NCI-H2081 (cell line): Measurements from ENCODE around the gene CDK6.
"Not testable (repeated sequence)": the region's sequence is repeated elsewhere in the genome, so short reads cannot be mapped to it uniquely, and the experiment has no call there.

Experiments
- DNase-seq, 2 experiments: peaks; one replicate each; lab custom pipeline; 2025; lab: John Stamatoyannopoulos, UW

CDK6 gene

DNA sequence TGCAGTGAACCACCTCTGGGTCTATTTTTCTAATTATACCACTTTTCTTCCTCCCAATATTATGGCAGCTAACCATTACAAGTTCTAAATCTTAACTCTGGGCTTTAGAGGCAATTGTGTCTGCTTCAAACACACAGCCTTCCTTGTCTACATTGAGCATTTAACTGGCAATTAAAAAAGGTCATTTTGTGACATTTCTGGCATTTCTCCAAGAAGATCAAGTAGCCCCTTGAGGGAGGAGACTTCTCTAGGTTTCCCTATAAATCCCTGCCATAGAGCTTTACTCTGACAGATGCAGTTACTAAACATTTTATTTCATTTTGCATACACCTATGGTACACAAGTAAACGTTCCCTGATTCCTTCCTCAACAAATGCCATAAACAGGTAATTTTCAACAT lies 212.8 kb downstream of the CDK6 start:
- DNase-seq = no peak

DNA sequence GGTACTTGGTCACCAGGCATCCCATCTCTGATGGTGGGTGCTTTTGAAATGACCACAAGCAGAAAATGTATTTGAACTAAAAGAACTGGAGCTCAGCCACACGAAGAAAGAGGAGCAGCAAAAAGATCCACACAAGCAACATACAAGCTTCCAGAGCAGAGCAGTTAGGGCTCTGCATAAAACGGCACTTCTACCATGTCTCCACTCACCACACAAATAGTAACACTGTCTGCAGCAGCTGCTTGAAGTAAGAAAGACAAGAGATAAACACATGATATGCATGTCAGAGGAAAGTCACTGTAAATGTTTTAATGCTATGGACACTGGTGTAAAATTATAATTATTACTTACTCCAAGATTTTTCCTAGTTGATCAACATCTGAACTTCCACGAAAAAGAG lies 213.7 kb downstream of the CDK6 start:
- DNase-seq = no peak

DNA sequence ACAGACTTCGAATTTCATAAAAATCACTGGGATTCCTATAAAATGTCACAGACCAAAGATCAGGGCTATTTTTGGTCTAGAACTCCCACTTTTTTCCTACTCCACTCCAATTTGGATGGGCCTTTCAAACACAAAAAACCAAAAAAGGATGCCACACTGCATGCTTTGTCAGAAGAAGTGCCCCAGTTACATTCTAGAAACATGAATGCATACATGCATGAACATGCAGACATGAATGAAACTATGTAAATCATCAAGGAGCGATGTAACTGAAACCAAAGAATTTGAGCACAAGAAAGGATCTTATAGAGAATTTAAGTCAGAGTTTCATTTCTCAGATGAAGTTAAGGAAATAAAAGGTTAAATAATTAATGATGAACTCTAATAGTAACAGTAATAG lies 214.3 kb downstream of the CDK6 start:
- DNase-seq = no peak

DNA sequence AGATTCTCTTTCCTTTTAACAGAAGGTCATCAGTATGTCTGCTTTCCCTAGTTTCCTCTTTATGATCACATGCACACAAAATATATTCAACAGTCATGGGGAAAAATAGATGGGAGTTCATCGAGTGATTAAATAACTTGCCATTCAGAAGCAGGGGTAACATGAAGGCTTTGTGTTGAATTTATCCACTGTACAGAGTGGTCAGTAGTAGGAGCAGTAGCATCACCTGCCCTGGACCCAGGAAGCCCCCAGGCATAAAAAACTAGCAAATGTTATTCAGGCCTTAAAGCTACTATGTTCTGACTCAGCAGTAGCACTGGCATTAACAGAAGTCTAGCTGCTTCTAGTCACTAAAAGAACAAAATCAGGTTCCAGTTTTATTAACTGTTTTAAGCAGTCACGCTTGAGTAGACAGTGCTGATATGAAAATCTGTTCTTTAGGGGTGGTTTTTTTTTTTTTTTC lies 214.8 kb downstream of the CDK6 start:
- no peak for DNase-seq

DNA sequence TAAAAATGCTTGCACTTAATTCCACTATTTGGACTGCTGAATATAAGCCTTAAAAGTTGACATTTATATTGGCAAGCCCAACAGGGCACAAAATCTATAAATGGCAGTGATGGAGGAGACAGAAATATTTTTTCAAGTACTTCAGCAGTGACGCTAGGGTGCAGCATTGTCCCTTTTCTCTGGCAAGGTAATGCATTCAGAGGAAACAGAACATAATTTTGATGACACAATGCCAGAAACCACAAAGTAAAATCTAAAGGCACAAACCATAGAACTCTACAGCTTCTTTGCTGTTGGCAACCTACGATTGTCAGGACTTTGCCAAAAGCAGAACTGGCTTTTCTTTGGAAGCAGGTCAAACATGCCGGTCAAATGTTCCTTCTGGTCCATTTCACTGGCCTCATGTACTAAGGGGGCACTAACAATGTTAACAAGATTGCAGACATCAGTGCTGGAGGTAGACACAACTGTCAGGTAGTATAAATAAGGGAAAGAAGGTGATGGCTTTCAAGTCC lies 215.3 kb downstream of the CDK6 start:
- DNase-seq = peak; percentile 69 to 80

DNA sequence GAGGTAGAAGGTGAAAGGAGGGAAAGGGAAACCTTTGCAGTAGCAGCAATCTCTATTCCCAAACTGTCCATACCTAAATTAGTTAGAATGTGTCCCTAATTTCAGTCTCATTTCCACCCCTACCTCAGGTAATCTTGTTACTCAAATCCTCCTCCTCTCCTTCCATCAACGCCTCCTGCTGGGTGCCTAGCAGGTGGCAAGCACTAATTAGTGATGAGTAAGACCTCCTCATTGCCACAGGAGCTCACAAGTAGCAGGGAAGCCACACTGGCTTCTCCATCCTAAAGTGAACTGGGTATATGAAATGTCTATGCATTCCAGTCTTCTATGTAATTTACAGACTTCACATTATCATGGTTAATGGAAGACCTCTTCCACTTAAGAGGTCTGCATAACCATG lies 220.5 kb downstream of the CDK6 start:
- no peak for DNase-seq

DNA sequence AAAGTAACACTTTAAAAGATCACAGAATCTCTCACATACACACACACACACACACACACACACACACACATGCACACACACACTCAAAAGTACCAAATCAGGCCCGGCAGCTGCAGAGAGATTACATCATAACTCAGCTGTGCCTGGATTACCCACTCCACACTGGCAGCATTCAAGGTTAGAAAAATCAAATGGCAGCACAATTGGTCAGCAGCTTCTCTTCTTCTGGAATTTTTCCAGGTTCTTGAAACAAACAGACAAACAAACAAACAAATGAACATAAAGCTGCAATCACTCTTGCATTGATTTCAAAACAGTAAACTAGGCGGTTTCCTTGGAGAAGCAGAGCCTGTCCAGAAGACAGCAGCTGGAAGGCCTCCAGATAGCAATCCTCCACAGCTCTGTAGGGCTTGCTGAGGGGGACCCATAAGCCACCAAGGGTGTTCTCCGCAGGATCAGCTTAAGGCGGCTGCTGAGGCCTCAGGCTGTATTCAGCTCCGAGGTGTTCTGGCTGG lies 221.7 kb downstream of the CDK6 start:
- DNase-seq = no peak

DNA sequence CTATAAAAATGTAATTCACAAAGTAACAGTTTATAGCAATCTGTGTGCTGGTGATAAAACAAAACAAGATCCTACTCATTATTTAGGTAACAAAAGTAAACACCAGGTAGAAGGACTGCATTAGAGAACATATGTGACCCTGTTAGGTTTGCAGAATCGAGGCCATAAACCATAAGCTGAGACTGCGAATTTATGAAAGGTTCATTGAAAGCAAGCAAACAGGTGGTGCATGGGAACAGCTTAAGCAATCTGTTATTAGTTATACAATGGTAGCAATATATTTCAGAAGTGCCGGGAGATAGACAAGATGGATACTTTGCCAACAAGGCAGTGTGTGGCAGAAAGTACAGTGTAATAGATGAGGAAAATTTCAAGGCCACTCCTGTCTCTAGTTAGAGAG lies 222.7 kb downstream of the CDK6 start:
- DNase-seq = no peak

DNA sequence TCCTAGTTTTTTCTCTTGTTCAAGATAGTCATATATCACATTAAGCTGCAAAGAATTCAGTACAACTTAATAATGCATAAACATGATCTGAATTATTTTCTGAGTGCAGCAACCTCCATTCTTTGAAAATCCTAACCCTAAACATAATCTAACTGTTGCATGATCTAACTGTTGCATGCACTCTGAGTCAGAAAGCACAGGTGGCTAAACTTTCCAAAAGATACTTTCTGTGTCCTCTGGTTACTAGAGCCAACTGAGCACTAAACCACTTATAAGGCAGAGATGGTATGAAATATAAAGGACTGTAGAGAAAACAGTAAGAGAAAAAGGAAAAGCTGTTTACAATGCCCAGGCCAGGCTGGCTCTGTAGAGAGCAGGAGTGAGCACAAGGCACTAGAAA lies 223.2 kb downstream of the CDK6 start:
- DNase-seq = no peak

DNA sequence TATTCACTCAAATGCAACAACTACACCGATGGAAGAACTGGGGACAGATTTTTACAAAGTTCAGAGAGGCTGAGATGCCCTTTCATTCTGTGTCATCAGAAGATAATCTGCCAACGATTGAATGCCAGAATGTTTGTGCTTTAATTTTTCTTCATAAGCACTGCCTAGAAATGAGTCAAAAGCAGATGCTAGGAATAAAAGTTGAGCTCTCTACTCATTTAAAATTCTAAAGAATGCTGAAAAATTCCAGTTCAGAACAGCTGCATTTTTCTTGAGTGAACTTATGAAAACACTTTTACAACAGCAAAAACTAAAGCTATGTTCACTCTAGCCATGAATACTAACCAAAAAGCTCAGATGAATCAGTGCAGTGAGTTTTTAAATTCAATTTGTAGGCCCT lies 223.9 kb downstream of the CDK6 start:
- DNase-seq = no peak

DNA sequence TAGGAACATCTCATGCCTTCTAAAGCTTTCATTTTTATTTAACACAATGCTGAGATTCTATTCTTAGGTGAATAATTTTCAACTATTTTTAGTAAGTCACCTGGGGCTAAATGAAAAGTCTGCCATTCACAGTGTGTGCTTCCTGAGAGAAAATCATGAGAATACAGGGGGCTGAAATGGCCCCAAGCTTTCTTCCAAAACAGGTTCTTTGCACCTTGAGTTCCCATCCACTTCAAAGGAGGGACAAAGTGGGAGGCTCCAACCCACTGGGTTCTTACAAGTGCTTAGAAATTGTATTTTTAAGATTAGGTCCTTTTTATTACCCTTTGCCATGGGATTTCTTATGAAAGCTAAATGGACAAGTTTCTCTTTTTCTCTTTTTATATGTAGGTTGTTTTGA lies 224.6 kb downstream of the CDK6 start:
- DNase-seq = no peak

DNA sequence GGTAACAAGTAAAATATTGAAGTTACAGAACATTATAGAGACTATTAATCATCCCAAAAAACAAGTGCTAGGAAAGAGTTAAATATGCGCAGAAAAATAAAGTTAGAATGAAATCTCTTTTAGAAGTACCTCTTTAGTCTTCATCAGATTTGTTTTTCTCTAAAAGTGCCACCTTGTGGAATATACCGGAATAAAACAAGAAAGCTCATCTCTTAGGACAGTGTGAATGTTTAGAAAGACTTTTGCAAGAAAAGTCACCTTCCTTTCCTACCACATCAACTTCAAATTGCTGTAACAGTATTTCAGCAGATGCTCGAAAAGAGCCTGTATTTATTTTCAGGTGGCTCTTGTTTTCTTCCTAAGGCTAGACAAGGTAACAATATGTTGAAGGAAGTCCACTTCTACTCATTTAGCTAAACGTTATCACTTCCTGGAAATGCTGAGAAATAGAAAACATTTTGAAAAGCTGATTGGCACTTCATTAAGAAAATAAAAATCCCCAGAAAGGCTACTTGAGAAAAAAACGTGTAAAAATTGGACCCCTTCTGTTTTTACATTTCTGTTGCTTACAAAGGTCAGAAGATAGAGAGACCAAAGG lies 226.4 kb downstream of the CDK6 start:
- DNase-seq = peak in 1 of 2 experiments; percentile 23

DNA sequence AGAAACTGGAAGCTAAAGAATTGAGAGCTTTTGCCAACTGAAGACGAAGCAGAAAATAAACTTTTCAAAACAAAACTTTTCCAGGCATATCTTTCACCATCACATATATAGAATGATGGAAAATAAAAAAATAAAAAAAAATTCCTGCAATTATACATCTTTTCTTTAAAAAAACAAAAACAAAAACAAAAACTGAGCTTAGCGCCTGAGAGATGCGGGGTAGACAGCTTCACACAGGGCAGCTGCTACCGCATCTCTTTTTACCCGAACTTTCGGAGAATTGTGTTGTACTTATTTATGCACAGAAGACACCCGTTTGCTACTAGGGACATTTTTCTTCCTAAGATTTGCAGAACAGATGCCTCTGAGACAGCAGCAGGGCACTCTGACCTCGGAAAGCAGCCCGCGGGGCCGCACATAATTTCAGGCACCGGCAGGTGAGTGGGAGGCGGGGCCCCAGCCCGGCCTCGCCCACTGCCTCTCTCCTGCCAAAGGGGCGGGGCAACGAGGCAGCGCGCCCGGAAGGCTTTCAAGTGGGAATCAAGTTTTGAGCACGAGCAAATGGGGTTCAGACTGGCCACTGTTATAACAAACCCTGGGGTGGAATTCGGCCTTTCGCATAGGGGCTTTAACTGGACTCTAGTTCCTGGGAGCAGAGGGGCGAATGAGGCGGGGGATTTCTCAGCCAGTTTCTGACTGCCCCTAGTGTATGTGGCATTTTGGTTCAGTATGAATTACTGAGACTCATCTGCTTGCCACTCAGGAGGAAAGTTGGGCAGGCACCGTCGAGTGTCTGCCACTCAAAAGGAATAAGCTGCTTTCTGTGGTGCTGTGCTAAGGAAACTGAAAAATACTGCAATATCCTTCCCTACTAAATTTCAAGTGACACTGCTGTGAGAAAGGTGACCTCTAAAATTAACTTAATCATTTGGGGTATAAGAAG lies 227.7 kb downstream of the CDK6 start:
- DNase-seq = peak; percentile 52 to 71

DNA sequence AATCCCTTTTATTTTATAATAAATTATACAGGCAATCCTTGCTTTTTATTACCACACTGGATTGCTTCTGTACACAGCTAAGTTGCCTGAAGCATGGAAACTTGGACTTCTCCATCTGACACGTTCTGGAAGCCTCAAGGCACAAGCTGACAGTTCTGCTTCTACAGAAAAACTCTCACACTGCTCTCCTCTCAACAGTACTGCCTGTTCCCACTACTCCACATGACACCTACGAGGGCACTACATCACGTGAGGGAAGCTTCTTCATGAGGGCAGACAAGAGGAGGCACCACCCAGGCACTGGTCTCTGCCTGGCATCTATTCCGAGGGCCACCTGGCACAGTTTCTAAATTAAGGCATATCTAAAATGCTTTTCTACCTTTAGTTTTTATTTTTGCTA lies 229.4 kb downstream of the CDK6 start:
- no peak for DNase-seq

DNA sequence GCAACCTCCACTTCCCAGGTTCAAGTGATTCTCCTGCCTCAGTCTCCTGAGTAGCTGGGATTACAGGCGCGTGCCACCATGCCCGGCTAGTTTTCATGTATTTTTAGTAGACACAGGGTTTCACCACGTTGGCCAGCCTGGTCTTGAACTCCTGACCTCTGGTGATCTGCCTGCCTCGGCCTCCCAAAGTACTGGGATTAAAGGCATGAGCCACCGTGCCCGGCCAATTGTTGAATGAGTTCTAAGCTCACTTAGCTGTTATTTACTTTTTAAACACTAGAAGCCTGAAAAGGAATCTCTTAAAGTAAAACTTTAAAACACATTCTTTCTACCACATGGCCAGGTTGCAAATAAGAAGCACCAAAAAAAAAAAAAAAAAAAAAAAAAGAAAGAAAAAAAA lies 231.9 kb downstream of the CDK6 start:
- DNase-seq = not testable (repeated sequence)

DNA sequence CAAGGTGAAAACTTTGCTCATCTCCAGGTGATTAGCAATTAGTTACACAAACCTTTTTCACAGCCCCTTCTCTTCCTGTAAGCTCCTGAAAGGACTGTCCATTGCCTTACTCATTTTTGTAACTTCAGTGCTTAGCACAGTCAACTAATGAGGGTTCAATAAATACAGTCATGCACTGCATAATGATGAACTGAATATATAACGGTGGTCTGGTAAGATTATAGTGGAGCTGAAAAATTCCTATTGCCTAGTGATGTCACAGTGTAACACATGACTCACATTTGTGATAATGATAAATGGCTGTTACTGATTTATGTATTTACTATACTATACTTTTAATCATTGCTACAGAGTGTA lies 233.3 kb downstream of the CDK6 start:
- no peak for DNase-seq

DNA sequence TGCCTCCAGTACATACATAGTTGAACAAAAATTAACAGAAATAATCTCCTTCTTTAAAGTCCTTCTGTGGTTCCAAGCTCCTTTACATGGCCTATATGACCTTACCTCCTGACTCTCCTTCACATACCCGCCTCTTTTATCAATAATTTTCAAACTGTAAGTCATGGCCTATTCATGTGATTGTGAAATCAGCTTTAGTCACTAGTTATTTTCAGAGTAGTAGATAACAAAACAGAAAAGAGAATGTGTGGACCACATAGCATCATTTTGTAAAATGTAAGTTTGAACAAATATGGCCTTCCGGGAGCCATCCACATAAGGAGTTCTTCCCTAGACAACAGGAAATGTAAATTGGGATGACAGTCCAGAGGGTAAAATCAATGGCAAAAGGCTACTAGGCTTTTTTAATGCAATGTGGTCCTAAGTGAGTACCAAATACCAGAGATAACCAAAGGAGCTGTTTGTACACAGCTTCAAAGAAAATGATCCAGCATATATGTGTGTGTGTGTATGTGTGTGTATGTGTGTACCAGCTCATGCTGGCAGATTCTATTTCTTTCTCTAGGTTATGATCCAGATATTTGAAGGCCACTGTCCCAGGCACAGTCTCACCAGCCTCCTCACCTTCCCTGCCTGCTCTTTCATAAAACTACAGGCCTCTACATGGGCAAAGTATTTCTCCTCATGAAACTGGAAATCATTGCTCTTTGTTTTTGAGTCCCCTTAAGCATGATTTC lies 233.9 kb downstream of the CDK6 start:
- DNase-seq = no peak

DNA sequence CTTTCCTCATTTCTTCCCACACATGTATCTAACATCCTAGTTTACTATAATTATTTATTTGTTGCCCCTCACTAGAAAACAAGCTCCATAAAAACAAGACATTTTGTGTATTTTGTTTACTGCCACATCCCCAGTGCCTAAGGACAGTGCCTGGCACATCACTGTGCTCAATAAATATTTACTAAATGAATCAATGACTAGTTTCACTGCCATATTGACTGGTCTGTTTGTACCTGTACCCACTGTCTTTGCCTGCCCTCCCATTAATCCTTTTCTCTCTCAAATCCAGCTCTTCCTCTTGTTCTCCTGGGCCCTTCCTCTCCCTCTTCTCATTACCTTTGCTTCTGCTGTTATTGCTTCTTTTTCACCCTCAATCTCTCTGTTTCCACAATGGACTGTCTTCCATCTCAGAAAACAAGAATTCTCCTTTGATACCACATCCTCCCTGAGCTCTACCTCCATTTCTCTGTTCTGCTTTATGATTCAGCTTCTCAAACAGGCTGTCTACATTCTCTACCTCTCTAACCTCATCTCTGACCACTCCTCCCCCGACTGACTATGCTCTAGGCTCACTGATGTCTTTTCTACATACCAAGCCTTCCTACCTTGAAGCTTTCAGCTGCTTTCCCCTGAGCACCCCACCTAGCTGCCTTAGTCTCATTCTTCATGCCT lies 237.9 kb downstream of the CDK6 start:
- DNase-seq = no peak

DNA sequence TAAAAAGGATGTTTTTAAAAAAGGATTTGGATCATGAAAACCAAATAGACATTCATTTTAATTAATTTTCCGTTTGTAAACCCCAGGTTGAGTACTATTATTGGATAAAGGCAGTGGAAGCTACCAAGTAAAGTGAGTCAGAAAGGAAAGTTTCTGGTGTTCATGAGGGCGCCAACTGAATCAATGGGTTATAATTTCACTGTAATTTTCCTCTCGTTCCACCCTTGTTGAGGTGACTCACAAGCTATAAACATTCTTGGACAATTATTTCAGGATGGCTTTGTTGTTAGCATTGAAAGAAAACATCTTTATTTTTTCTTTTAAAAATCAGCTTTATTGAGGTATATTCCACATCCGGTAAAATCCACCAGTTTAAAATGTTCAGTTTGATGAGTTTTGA lies 241.1 kb downstream of the CDK6 start:
- no peak for DNase-seq

DNA sequence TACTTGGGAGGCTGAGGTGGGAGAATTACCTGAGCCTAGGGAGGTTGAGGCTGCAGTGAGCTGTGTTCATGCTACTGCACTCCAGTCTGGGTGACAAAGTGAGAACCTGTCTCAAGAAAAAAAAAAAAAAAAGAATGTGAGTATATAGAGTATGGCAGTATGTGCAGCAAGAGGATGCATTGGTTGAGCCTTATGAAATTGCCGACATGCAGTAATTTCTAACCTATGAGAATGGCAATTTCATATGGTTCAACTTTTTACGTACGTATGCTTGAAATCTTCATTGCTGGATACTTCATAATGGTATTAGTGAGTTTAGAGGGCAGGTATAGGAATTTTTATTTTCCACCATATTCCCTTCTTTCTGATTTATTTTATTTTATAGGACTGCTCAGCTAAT lies 241.6 kb downstream of the CDK6 start:
- no peak for DNase-seq

DNA sequence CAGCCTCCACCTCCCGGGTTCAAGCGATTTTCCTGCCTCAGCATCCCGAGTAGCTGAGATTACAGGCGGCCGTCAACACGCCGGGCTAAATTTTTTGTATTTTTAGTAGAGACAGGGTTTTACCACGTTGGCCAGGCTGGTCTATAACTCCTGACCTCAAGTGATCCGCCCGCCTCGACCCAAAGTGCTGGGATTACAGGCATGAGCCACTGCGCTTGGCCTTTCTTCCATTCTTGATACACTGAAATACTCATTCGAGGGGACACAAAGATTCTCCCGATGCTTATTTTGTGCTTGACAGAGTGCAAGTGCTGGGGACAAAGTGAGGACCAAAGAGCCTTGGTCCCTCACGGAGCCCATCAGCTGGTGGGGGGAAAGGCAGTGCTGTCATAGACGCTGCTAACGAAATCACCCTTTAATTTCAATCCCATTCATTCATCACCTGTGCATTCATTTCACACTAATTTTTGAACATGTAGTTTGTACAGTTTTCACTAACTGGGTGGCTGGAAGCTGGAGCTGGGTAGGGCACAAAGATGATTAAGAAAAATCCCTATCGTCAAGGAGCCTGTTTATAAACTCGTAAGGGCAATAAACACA lies 245.6 kb downstream of the CDK6 start:
- no peak for DNase-seq
